H1 (cell line): Measurements from ENCODE around the gene ARHGEF40. TPM values are rescaled to one million over a fixed set of nuclear protein-coding genes. Genes with fewer than 3 reads are reported as not detected.

ENCODE experiments used
- polyA plus RNA-seq, 7 experiments: library from polyadenylated mRNA; depleted of rRNA in 3 of 7; stranded (reverse) in 5 of 7; unstranded in 2 of 7; fragments of >200 nt in 5 of 7; fragments of 200-250 nt in 2 of 7; gene quantifications; 1 replicate in 5 of 7; 2 replicates in 1 of 7; 4 replicates in 1 of 7; pipeline versions ENCODE4 v1.2.1 to v1.2.3, GENCODE V29; 2011 to 2013; ENCODE audit warnings: missing spikeins in 2 of 7, mixed read lengths in 2 of 7
- total RNA-seq: library from RNA; stranded (reverse); fragmentation: NEBNext Ultra II Directional; extraction: Animal tissue kit (Norgen Biotek cat#: 25700); gene quantifications from 2 replicates; pipeline ENCODE4 v1.2.1, GENCODE V29; 2021
- TF ChIP-seq, protein P1 (sequence below): IDR thresholded peaks from 2 replicates; pipeline ENCODE4 v1.6.1; 2012; ENCODE audit warnings: low read length, inconsistent platforms

The ARHGEF40 gene
- total and polyA plus RNA-seq, 2 of the 8 experiments (the other 6 are each of a cell fraction or from before 2014, with no cell fraction given): 53.1 to 101 TPM

GRCh38 chr14:21071225-21072030, 1.3 kb downstream of the ARHGEF40 start (continued):
- TF ChIP-seq, protein P1, sequence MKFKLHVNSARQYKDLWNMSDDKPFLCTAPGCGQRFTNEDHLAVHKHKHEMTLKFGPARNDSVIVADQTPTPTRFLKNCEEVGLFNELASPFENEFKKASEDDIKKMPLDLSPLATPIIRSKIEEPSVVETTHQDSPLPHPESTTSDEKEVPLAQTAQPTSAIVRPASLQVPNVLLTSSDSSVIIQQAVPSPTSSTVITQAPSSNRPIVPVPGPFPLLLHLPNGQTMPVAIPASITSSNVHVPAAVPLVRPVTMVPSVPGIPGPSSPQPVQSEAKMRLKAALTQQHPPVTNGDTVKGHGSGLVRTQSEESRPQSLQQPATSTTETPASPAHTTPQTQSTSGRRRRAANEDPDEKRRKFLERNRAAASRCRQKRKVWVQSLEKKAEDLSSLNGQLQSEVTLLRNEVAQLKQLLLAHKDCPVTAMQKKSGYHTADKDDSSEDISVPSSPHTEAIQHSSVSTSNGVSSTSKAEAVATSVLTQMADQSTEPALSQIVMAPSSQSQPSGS: no peak
